Measurements from ENCODE around the gene COMP. TPM values are rescaled to one million over a fixed set of nuclear protein-coding genes. Genes with fewer than 3 reads are reported as not detected.

COMP gene
- total RNA-seq, 1 donor from 2014 or later: 2.0 TPM

Other genes with a start within 250 kb of the COMP start
- gene FKBP8, start 247.7 kb downstream of the COMP start, total RNA-seq: 226 TPM
- 70.5 TPM for gene KXD1, start 233.4 kb downstream of the COMP start, total RNA-seq
- 878 TPM for gene UBA52, start 219.4 kb downstream of the COMP start, total RNA-seq
- 93.0 TPM for gene REX1BD, start 202.5 kb downstream of the COMP start, total RNA-seq
- gene CRLF1, start 184.5 kb downstream of the COMP start, total RNA-seq: 5.8 TPM
- 10.9 TPM for gene TMEM59L, start 178.4 kb downstream of the COMP start, total RNA-seq
- gene KLHL26, start 154.3 kb downstream of the COMP start, total RNA-seq: 16.7 TPM
- 23.6 TPM for gene CRTC1, start 107.6 kb downstream of the COMP start, total RNA-seq
- 117 TPM for gene UPF1, start 40.7 kb upstream of the COMP start, total RNA-seq
- gene CERS1, start 104.9 kb upstream of the COMP start, total RNA-seq: 1.8 TPM
- 183 TPM for gene COPE, start 128.1 kb upstream of the COMP start, total RNA-seq
- gene DDX49, start 128.4 kb upstream of the COMP start, total RNA-seq: 34.2 TPM
- 24.5 TPM for gene HOMER3, start 149.9 kb upstream of the COMP start, total RNA-seq
- 69.8 TPM for gene SUGP2, start 242.2 kb upstream of the COMP start, total RNA-seq
- 19.5 TPM for gene ARMC6, start 242.3 kb upstream of the COMP start, total RNA-seq

All from mucosa of gallbladder (tissue), 1 donor.